HEK293T (cell line): ENCODE measurements around the gene SMOC2.

Experiments
- CTBP1 ChIP-seq: fragments of 450-650 bp; IDR thresholded peaks from 2 replicates; pipeline ENCODE4 v1.6.1; 2016; ENCODE audit warnings: borderline replicate concordance
- ELF4 ChIP-seq: fragments of 450-650 bp; IDR thresholded peaks from 2 replicates; pipeline ENCODE4 v1.6.1; 2017; ENCODE audit warnings: antibody characterized with exemption
- FOXA1 ChIP-seq: fragments of 450-650 bp; IDR thresholded peaks from 2 replicates; pipeline ENCODE4 v1.6.1; 2016; ENCODE audit warnings: mild to moderate bottlenecking
- FOXK2 ChIP-seq: fragments of 450-650 bp; IDR thresholded peaks from 2 replicates; pipeline ENCODE4 v1.6.1; 2016; ENCODE audit warnings: mild to moderate bottlenecking
- FOXM1 ChIP-seq: fragments of 450-650 bp; IDR thresholded peaks from 2 replicates; pipeline ENCODE4 v1.6.1; 2017; ENCODE audit warnings: mild to moderate bottlenecking, borderline replicate concordance
- HDGF ChIP-seq: fragments of 450-650 bp; IDR thresholded peaks from 2 replicates; pipeline ENCODE4 v1.6.1; 2017; ENCODE audit warnings: antibody characterized with exemption, borderline replicate concordance
- LEF1 ChIP-seq: fragments of 450-650 bp; IDR thresholded peaks from 2 replicates; pipeline ENCODE4 v1.6.1; 2017; ENCODE audit warnings: mild to moderate bottlenecking, borderline replicate concordance
- SP1 ChIP-seq: fragments of 450-650 bp; IDR thresholded peaks from 2 replicates; pipeline ENCODE4 v1.6.1; 2017
- TARDBP ChIP-seq: fragments of 450-650 bp; IDR thresholded peaks from 2 replicates; pipeline ENCODE4 v1.6.1; 2016
- ZNF384 ChIP-seq: fragments of 450-650 bp; IDR thresholded peaks from 2 replicates; pipeline ENCODE4 v1.6.1; 2016
- TF ChIP-seq, protein P1 (sequence below): fragments of 450-650 bp; IDR thresholded peaks from 2 replicates; pipeline ENCODE4 v1.6.1; 2016

DNA sequence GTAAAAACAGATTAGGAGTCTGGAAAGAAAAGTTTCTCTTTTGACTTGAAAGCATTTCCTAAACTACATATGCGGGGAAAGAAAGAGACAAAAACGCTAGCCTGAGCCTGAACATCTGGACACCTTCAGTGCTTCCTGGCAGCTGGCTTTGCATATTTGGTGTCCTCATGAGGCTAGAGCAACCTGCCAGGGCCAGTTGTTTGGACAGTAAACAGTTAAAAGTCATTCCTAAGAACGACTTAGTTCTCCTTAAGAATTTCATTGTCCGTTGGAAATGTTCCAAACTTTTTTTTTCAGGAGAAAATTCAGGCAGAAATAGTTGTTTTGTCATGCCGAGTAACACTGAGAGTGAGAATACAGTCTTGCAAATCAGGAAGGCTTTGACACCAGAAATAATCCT is 199.8 kb downstream of the SMOC2 start:
- TF ChIP-seq SP1 (no peak), HDGF (no peak), FOXA1 (no peak), FOXM1 (no peak), TARDBP (no peak), CTBP1 (no peak), FOXK2 (no peak), LEF1 (no peak), ZNF384 (no peak), ELF4 (no peak)
- TF ChIP-seq, protein P1, sequence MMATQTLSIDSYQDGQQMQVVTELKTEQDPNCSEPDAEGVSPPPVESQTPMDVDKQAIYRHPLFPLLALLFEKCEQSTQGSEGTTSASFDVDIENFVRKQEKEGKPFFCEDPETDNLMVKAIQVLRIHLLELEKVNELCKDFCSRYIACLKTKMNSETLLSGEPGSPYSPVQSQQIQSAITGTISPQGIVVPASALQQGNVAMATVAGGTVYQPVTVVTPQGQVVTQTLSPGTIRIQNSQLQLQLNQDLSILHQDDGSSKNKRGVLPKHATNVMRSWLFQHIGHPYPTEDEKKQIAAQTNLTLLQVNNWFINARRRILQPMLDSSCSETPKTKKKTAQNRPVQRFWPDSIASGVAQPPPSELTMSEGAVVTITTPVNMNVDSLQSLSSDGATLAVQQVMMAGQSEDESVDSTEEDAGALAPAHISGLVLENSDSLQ: no peak
